ENCODE data around the gene DPYSL4. TPM values are rescaled to one million over a fixed set of nuclear protein-coding genes. Genes with fewer than 3 reads are reported as not detected.

DPYSL4 gene
- total RNA-seq, 1 experiment from 2014 or later, result 26.3 TPM

- H3K56ac ChIP-seq (ENCODE audit: insufficient read length, low read depth, low read length), result no peak overlapping the region
- no peaks in the 10 kb centered on the region for H3K9me3 ChIP-seq (ENCODE audit: control insufficient read depth, low read depth, low read length)
- Mint-ChIP-seq H3K4me3 (no peak overlapping the region), H3K27ac (no peak overlapping the region; a peak in 1 of 7 replicates), H3K27me3 (ENCODE audit: low read depth) (peaks cover 3% of the 10 kb centered on the region), H3K4me1 (peaks cover 9 to 19% of the 10 kb centered on the region in 2 experiments), H3K36me3 (ENCODE audit: insufficient read depth in 1 of 3, low read depth in 3 of 3) (no peaks in the 10 kb centered on the region), H3K9me3 (no peaks in the 10 kb centered on the region; a peak in 1 of 5 replicates)
- no peak for DNase-seq
- no peak overlapping the region for H4K5ac ChIP-seq (ENCODE audit: insufficient read length, low read depth, low read length)
- no peak overlapping the region for H4K91ac ChIP-seq (ENCODE audit: insufficient read length, low read depth, low read length)
- H4K8ac ChIP-seq (replicated peaks; ENCODE audit: insufficient read length, low read depth, low read length), result no peak overlapping the region
- H2BK120ac ChIP-seq (ENCODE audit: low read depth, low read length, poor library complexity, severe bottlenecking), result no peak overlapping the region
- no peaks in the 10 kb centered on the region for H4K20me1 ChIP-seq (ENCODE audit: control insufficient read depth, insufficient read depth, insufficient read length)
- no peak overlapping the region for H2BK20ac ChIP-seq (ENCODE audit: low read depth, low read length, poor library complexity, severe bottlenecking)
- no peak overlapping the region for H3K9ac ChIP-seq (ENCODE audit: extremely low read depth, insufficient read length, low read length)
- H3K4ac ChIP-seq (ENCODE audit: low read depth, low read length), result no peak overlapping the region
- H2BK15ac ChIP-seq (ENCODE audit: low read depth, low read length), result no peak overlapping the region
- H3K23ac ChIP-seq (ENCODE audit: insufficient read length, low read depth, low read length), result no peak overlapping the region
- no peak overlapping the region for H3T11ph ChIP-seq (ENCODE audit: low read length)
- H3K4me1 ChIP-seq (ENCODE audit: insufficient read depth, low read length), result no peaks in the 10 kb centered on the region
- H3K14ac ChIP-seq (ENCODE audit: insufficient read depth, low read length), result no peak overlapping the region
- no peak overlapping the region for H2AFZ ChIP-seq (ENCODE audit: low read length)
- no peaks in the 10 kb centered on the region for H3K79me1 ChIP-seq (ENCODE audit: insufficient read depth, low read depth, low read length, poor library complexity, severe bottlenecking)
- H2BK12ac ChIP-seq (ENCODE audit: insufficient read length, low read depth, low read length), result no peak overlapping the region
- WGBS (ENCODE audit: extremely low coverage, insufficient read length, low lambda C conversion rate), result no CpG with 5 or more reads among the region's 12 CpGs
- no peak for TF ChIP-seq CTCF (conservative IDR thresholded peaks at IDR 0.05)
- no peak overlapping the region for H3K27ac ChIP-seq (ENCODE audit: insufficient read length, low read depth, low read length)
- no peak overlapping the region for H3K18ac ChIP-seq (ENCODE audit: insufficient read length, low read depth, low read length)
- H2BK5ac ChIP-seq (ENCODE audit: insufficient read length, low read length), result no peak overlapping the region
- H3K4me2 ChIP-seq (ENCODE audit: insufficient read depth, insufficient read length, low read length), result no peak overlapping the region
- H3K23me2 ChIP-seq (ENCODE audit: insufficient read length, low read depth, low read length, poor library complexity, severe bottlenecking), result no peaks in the 10 kb centered on the region
- H3K79me2 ChIP-seq (ENCODE audit: insufficient read depth, low read length), result no peaks in the 10 kb centered on the region
- H2AK5ac ChIP-seq (ENCODE audit: insufficient read length, low read length), result no peak overlapping the region
- H3K27me3 ChIP-seq (ENCODE audit: insufficient read depth, low read length), result no peaks in the 10 kb centered on the region
Measured at GRCh38 chr10:132243141-132243540, 56.4 kb downstream of the DPYSL4 start.

Measured in H9 (cell line).